SHP77 (cell line): ENCODE data around the gene ADM2.
"Not testable (repeated sequence)": the region's sequence is repeated elsewhere in the genome, so short reads cannot be mapped to it uniquely, and the experiment has no call there.

Experiments used
- DNase-seq, 2 experiments: peaks; one replicate each; lab custom pipeline; 2025; lab: John Stamatoyannopoulos, UW

ADM2 gene

GRCh38 chr22:50506611-50507420, 25.5 kb downstream of the ADM2 start:
- no peak for DNase-seq

- DNase-seq = no peak
Measured at GRCh38 chr22:50507421-50507990, 26.2 kb downstream of the ADM2 start, which contains the start of gene LMF2. Gene LMF2, minus strand, starts transcription at chr22:50507702. Its CDS starts 27 bp downstream, at chr22:50507675.

DNA sequence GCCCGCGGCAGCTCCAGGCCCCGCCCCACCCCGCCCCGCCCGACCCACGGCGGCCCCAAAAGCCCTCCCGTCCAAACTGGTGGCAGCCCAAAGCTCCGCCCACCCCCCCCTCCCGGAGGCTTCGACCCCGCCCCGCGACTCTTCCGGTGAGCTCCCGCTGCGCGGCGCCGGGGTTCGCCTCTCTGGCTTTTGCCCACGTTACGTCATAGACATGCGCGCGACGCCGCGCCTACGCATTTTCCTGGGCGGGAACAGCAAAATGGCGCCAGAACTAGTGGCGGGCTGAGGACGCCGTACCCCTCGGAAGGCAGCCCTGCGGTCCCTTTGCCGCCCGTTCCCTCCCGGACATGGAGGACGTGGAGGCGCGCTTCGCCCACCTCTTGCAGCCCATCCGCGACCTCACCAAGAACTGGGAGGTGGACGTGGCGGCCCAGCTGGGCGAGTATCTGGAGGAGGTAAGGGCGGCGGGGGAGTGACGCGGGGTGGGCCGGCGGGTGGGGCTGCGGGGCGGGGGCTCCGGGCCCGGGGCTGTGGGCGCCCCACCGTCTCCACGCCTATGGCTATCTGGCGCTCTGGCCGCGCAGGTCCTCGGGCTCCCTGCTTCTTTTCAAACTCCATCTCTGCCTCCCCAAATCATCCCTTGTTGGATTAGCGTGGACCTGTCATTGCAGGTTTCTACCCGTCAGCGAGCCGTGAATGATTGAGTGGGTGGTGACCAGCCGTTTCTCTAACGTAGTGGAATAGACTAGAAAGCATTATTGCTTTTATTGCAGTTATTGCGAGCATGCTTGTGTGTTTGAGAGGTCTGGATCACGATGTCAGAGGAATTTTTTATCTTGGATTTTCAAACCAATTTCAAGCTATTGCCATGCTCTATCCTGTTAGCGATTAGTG, 26.9 kb downstream of the ADM2 start, which contains the start of gene NCAPH2:
Gene NCAPH2 (plus strand): TSS at position 234 of the 894 bp plus-strand sequence. CDS start 114 bp downstream, at position 348.
- DNase-seq = peak; percentile 97

GRCh38 chr22:50508897-50509296, 27.6 kb downstream of the ADM2 start:
- no peak for DNase-seq

- DNase-seq = no peak
Measured at GRCh38 chr22:50513175-50513574, 31.8 kb downstream of the ADM2 start.

DNA sequence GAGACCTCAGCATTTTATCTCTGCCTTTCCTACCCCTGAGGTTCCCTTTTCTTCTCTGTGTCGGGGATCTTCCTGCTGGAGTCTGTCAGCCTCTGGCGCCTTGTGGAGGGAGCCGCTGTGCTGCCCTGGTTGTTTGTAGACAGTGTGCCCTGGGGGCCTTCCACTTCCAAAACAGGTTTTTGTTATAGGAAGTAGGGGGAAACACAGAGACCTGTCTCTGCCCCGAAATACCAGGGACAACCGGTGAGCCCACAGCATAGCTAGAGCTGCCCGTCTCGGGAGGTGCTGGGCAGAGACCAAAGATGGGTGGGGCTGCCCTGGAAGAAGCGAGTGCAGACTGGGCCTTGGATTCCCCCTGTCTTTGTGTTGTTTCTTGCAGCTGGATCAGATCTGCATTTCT, 34.7 kb downstream of the ADM2 start:
- no peak for DNase-seq

DNA sequence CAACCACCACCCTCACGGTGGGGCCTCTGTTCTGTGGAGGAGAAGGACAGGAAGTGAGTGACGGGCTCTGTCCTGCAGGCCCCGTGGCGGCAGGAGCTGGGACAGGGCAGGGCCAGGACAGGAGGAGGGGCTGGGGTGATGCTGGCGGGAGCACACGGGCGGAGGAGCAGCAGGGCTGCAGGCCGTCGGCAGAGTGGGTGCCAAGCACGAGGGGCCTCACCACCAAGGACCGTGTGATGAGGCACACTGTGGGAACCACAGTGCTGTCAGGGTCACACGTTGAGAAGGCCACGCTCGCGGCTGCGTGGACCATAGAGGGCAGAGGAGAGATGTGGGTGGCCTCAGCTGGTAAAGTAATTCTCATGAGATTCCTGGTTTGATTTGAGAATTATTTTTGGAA, 35.5 kb downstream of the ADM2 start:
- no peak for DNase-seq

GRCh38 chr22:50517495-50518260, 36.3 kb downstream of the ADM2 start:
- no peak for DNase-seq

GRCh38 chr22:50518606-50519005, 37.3 kb downstream of the ADM2 start:
- no peak for DNase-seq

- no peak for DNase-seq
Measured at GRCh38 chr22:50519151-50519550, 37.8 kb downstream of the ADM2 start.

DNA sequence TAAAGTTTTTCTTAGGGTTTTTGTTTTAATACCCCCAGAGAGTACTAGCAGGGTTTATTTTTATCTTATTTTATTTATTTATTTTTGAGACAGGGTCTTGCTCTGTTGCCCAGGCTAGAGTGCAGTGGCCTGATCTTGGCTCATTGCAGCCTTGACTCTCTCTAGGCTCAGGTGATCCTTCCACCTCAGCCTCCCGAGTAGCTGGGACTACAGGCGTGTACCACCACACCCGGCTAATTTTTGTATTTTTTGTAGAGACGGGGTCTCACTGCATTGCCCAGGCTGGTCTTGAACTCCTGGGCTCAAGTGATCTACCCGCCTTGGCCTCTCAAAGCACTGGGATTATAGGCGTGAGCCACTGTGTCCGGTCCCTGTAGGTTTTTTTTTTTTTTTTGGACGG, 38.8 kb downstream of the ADM2 start:
- DNase-seq = not testable (repeated sequence)

DNA sequence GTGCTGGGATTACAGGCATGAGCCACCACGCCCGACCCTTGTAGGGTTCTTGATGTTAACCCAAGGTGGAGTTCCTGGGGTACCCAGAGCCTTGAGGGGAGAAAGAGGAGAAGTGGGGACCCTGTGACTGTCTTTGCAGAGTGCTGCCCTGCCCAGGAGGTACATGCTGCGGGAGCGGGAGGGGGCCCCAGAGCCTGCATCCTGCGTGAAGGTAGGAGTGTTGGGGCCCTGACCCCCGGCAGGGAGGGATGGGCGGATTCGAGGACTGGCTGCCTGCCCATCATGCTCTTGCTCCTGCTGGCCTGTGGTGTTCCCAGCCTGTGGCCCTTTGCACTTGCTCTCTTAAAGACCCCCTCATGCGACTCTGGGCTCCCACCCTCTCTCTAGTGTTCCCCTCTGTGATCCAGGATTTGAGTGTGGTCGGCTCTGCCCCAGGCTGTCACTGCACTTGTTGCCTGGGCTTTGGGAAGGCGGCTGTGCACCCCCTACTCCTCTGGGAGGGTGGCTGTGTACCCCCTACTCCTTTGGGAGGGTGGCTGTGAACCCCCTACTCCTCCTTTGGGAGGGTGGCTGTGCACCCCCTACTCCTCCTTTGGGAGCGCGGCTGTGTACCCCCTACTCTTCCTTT, 39.6 kb downstream of the ADM2 start:
- DNase-seq = no peak

GRCh38 chr22:50521710-50522109, 40.4 kb downstream of the ADM2 start:
- no peak for DNase-seq

- no peak for DNase-seq
Measured at GRCh38 chr22:50522208-50522805, 41.0 kb downstream of the ADM2 start.

DNA sequence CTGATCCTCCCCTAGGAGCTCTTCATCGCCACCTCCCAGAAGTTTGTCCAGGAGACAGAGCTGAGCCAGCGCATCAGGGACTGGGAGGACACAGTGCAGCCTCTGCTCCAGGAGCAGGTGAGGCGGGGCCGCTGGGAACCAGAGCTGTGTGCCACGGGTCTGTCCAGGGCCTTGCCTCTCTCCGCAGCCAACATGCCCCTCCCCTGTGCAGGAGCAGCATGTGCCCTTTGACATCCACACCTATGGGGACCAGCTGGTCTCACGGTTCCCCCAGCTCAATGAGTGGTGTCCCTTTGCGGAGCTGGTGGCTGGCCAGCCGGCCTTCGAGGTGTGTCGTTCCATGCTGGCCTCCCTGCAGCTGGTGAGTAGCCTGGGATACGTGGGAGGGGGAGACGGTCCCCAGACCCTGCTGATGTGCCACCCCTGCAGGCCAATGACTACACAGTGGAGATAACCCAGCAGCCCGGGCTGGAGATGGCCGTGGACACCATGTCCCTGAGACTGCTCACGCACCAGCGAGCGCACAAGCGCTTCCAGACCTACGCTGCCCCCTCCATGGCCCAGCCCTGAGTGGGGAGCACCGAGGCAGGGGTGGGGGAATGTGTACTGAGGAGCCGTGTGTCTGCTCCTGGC, 41.6 kb downstream of the ADM2 start:
- no peak for DNase-seq

DNA sequence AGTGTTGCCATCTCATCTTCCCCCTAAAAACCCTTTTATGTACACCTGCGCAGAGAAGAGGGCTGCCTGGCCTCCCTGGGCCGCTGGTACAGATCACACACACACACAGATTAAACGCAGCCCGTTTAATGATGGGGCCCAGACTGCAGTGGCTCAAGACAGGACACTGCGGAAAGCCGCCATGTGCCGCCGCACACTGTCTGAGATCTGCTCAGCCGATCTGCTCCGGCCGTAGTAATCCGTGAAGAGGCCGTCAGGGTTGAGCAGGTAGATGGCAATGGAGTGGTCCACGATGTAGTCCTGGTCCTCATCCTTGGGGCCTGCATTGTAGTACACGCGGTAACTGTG, 42.1 kb downstream of the ADM2 start:
- DNase-seq = no peak

DNA sequence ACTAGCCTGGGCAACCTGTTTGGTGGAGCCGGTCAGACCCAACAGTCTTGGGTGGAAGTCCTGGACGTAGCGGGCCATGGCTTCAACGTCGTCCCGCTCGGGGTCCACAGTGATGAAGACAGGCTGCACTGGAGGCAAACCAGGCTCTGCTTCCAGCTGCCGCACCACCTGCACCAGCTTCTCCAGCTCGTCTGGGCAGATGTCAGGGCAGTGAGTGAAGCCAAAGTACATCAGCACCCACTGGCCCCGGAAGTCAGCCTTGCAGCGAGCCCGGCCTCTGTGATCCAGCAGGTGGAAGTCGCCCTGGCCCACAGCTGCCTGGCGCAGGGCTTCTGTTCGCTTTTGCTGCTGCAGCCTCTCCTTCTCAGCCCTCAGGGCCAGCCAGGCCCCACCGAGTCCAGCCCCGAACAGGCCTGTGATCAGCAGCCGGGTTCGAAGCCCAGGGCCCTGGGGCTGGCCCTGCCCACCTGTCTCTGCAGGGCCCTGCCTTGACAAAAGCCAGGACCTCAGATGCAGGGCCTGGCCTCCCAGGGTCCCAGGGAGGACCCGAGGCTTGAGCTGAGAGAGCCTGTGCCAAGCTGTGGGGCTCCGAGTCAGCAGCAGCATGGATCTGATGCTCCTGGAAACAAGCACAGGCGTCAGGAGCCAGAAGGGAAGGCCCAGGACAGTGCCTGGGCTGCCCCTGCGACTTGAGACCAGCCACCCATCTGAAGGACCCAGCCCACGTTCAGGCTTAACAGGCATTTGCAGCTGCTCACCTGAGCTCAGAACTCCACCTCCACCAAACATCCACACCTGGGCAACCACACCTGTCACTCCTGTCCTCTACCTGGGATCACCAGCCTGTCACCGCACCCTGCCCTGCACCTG, 42.7 kb downstream of the ADM2 start:
- DNase-seq = peak; percentile 89 to 91

DNA sequence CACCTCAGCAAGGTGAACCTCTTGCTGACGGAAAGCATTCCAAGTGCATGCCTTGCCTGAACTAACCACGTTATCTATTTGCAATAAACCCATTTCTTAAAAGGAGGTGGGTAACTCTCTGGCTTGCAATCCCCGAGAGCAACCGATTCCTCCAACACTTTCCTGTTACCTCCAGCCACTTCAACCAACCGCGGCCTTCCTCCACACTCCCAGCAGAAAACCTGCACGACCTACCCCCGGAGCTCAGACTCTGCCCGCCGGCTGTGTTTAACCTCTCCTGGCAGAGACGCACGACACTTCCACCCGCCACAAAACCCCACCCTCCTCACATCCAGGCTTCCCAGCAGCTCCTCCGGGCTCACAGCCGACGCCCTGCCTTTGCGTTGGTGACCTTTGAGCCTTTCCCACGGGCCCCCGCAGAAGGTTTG, 43.3 kb downstream of the ADM2 start:
- peak in 1 of 2 experiments; percentile 38 for DNase-seq

GRCh38 chr22:50525104-50525857, 43.9 kb downstream of the ADM2 start, which contains the start of gene SCO2:
Gene SCO2, minus strand, starts transcription at chr22:50525598. Its CDS starts 1,187 bp downstream, at chr22:50524411.
- DNase-seq = peak; percentile 93 to 97
